ENCODE measurements around the gene MAU2. TPM values are rescaled to one million over a fixed set of nuclear protein-coding genes. Genes with fewer than 3 reads are reported as not detected.

The MAU2 gene
- total and polyA plus RNA-seq, 3 donors from 2014 or later = 77.2 to 151 (median 143) TPM

DNA sequence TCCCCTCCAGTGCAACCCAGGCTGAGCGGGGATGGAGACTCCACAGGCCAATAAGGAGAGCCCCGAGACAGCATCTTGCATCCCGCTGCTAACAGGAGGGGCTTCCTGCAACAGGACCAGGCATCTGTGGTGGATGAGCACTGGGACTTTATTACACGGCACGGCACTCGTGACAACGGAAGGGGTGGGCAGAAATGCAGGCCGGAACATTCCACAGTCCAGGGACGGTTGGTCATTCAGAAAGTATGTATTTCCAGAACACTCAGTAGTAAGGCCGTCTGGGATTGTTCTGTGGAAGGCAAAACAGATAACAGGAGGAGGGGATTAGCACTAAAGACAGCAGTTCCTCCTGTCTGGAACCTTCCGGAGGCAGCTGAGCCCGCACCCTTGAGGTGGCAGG lies 44.2 kb upstream of the MAU2 start:
- Histone ChIP-seq H3K9me3 (no peaks in the 10 kb centered on the region), H3K36me3 (ENCODE audit: low read depth, missing control alignments) (no peaks in the 10 kb centered on the region), H3K27ac (no peak overlapping the region), H3K4me1 (no peaks in the 10 kb centered on the region), H3K4me3 (no peak overlapping the region), H3K27me3 (no peaks in the 10 kb centered on the region)
- 83 to 85% methylated on average over 12 of the region's 12 CpGs for WGBS, 2 donors
- no peak for DNase-seq
- TF ChIP-seq CTCF (IDR thresholded peaks at IDR 0.05) (no peak), POLR2A (IDR thresholded peaks at IDR 0.05) (no peak)
- intact Hi-C loops (cut with DNase I; ENCODE audit: low total_unique reads) = no loop called here

DNA sequence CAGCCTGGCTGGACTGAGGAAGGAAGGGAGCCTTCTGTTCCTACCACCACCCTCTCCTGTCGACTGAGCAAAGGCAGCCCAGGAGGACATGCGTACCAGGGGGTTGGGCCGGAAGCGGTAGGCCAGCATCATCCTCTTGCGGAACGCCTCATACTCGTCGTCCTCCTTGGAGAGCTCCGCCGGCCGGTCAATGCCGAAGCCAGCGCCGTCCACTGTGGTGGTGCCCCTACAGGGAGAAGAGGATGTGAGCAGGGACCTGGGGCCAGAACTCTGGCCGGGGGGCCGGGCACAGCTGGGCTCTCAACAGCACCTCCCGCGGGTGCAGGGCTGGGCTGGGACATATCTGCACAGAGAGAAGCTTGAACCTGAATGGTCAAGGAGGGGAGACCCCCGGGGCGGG lies 43.8 kb upstream of the MAU2 start:
- intact Hi-C loops (cut with DNase I; ENCODE audit: low total_unique reads) = no loop called here
- Histone ChIP-seq H3K9me3 (no peaks in the 10 kb centered on the region), H3K36me3 (ENCODE audit: low read depth, missing control alignments) (no peaks in the 10 kb centered on the region), H3K4me1 (no peaks in the 10 kb centered on the region), H3K4me3 (no peak overlapping the region), H3K27ac (no peak overlapping the region), H3K27me3 (no peaks in the 10 kb centered on the region)
- TF ChIP-seq CTCF (IDR thresholded peaks at IDR 0.05) (no peak), POLR2A (IDR thresholded peaks at IDR 0.05) (no peak)
- DNase-seq = no peak
- 80 to 93% methylated on average over 2 to 20 of the region's 20 CpGs for WGBS, 2 donors

DNA sequence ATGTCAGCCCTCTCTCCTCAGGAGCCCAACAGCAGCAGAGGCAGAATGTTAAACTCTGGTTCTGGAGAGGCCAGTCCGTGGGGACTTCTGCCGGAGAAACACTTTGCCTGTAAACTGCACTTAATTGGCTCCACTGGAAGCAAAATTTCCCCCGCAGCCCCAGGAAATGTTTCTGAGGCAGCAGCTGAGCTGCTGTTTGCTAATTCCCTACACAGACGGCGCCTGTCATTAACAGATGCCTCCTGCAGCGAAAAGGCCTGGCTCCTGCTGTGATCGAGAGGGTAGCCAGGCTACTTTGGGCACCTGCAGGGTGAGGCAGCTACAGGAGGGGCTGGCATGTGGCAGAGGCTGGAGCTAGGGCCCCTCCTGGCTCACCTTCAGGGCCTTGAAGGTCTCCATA lies 42.3 kb upstream of the MAU2 start:
- DNase-seq = no peak
- no peaks in the 10 kb centered on the region for H3K4me1 ChIP-seq

DNA sequence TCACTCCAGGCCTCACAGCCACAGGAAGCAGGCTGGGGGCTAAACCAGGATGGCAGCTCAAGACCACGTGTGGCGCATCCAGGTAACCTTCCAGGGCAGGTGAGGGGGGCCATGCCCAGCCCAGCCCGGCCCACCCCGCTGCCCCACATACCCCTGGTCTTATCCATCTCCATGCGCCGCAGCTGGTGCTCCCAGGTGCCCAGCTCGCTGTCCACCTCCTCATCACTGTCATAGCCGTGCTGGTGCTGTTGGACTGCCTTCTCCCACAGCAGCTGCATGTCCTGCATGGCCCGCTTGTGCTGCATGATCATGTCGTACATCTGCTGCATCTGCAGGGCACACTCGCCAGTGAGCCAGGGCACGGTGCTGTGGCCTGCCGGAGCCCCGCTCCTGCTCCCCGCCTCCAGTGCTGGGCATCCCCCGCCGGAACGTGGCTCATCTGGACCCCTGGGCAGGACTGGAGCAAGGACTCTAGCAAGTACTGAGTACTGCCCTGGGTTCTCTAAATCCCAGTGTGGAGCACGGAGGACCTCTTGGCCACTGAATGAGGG lies 41.5 kb upstream of the MAU2 start:
- intact Hi-C loops (cut with DNase I; ENCODE audit: low total_unique reads) = no loop called here
- H3K27me3 ChIP-seq = no peaks in the 10 kb centered on the region
- TF ChIP-seq CTCF (IDR thresholded peaks at IDR 0.05) = no peak
- no peaks in the 10 kb centered on the region for H3K4me1 ChIP-seq
- H3K4me3 ChIP-seq = no peak overlapping the region
- H3K9me3 ChIP-seq = no peaks in the 10 kb centered on the region
- WGBS, 2 donors = 91 to 92% methylated on average over 11 to 19 of the region's 19 CpGs
- DNase-seq = no peak
- H3K36me3 ChIP-seq (ENCODE audit: low read depth, missing control alignments) = no peaks in the 10 kb centered on the region
- no peak overlapping the region for H3K27ac ChIP-seq

More for the DNA sequence above, 42.3 kb upstream of the MAU2 start:
- intact Hi-C loops (cut with DNase I; ENCODE audit: low total_unique reads) = no loop called here
- H3K27ac ChIP-seq = no peak overlapping the region
- no peaks in the 10 kb centered on the region for H3K27me3 ChIP-seq
- 92 to 96% methylated on average over 7 of the region's 7 CpGs for WGBS, 2 donors
- H3K9me3 ChIP-seq = no peaks in the 10 kb centered on the region
- no peak for TF ChIP-seq CTCF (IDR thresholded peaks at IDR 0.05)
- no peak for TF ChIP-seq POLR2A (IDR thresholded peaks at IDR 0.05)
- H3K4me3 ChIP-seq = no peak overlapping the region
- no peaks in the 10 kb centered on the region for H3K36me3 ChIP-seq (ENCODE audit: low read depth, missing control alignments)

GRCh38 chr19:19279853-19280252 lies 40.8 kb upstream of the MAU2 start:
- Histone ChIP-seq H3K27ac (no peak overlapping the region), H3K36me3 (ENCODE audit: low read depth, missing control alignments) (no peaks in the 10 kb centered on the region), H3K4me1 (no peaks in the 10 kb centered on the region), H3K27me3 (no peaks in the 10 kb centered on the region), H3K9me3 (no peaks in the 10 kb centered on the region), H3K4me3 (no peak overlapping the region)
- 89 to 90% methylated on average over 15 to 16 of the region's 16 CpGs for WGBS, 2 donors
- TF ChIP-seq POLR2A (IDR thresholded peaks at IDR 0.05) (no peak), CTCF (IDR thresholded peaks at IDR 0.05) (no peak)
- no peak for DNase-seq
- intact Hi-C loops (cut with DNase I; ENCODE audit: low total_unique reads) = no loop called here

Data from testis (tissue), 3 donors.